Gastroesophageal sphincter (tissue), 4 donors: ENCODE results near the gene AKR7A3. TPM values are rescaled to one million over a fixed set of nuclear protein-coding genes. Genes with fewer than 3 reads are reported as not detected.
A peak's percentile ranks its signal among the peaks of the same experiment; 100 is the strongest.
"Not testable (repeated sequence)": the region's sequence is repeated elsewhere in the genome, so short reads cannot be mapped to it uniquely, and the experiment has no call there.

Experiments used
- ATAC-seq: fragments of 150-250 bp; one replicate; pipeline ENCODE4 v1.9.1; 2016; ENCODE audit warnings: mild to moderate bottlenecking, moderate library complexity
- H3K27ac ChIP-seq, 4 donors: fragments of 200-600 bp; sonication (generic) in 3 of 4; 1 replicate in 3 of 4; 2 replicates in 1 of 4; pipeline ENCODE4 v1.5.1; 2016 to 2019
- H3K27me3 ChIP-seq: fragments of 200-600 bp; sonication (generic); one replicate; pipeline ENCODE4 v1.5.1; 2019
- H3K36me3 ChIP-seq, 2 donors: fragments of 200-600 bp; sonication (generic); one replicate each; pipeline ENCODE4 v1.5.1; 2019; ENCODE audit warnings: control low read depth in 1 of 2
- H3K4me1 ChIP-seq, 3 donors: fragments of 200-600 bp; sonication (generic); 1 replicate in 2 of 3; 2 replicates in 1 of 3; pipeline ENCODE4 v1.5.1; 2016 to 2019; ENCODE audit warnings: control low read depth in 2 of 3
- H3K4me3 ChIP-seq, 2 donors: fragments of 200-600 bp; sonication (generic); one replicate each; pipeline ENCODE4 v1.5.1; 2019; ENCODE audit warnings: mild to moderate bottlenecking in 1 of 2, moderate library complexity in 1 of 2
- H3K9me3 ChIP-seq, 3 donors: fragments of 200-600 bp; sonication (generic); one replicate each; pipeline ENCODE4 v1.5.1; 2017 to 2019; ENCODE audit warnings: control low read depth in 2 of 3
- CTCF ChIP-seq, 4 experiments: fragments of 200-600 bp in 2 of 4; fragments of 450-650 bp in 2 of 4; sonication (generic) in 1 of 4; IDR thresholded peaks; one replicate each; pipeline ENCODE4 v1.5.1; 2017 to 2019; ENCODE audit warnings: antibody characterized with exemption in 4 of 4, mild to moderate bottlenecking in 2 of 4, moderate library complexity in 2 of 4
- EP300 ChIP-seq: sonication (generic); formaldehyde crosslinking; IDR thresholded peaks from one replicate; pipeline ENCODE4 v1.6.1; 2017; ENCODE audit warnings: antibody characterized with exemption, mild to moderate bottlenecking
- POLR2A ChIP-seq, 2 donors: fragments of 450-650 bp; IDR thresholded peaks; one replicate each; pipeline ENCODE4 v1.6.1; 2017; ENCODE audit warnings: antibody characterized with exemption in 2 of 2, mild to moderate bottlenecking in 2 of 2, moderate library complexity in 1 of 2
- POLR2AphosphoS5 ChIP-seq: sonication (generic); formaldehyde crosslinking; IDR thresholded peaks from one replicate; pipeline ENCODE4 v1.6.1; 2017; ENCODE audit warnings: antibody characterized with exemption
- WGBS, 2 donors: methylation state at CpG; one replicate each; pipeline ENCODE4 v1.1.5; 2018; ENCODE audit warnings: low coverage in 1 of 2; 5-methylcytosine and 5-hydroxymethylcytosine counted together
- total RNA-seq, 4 donors: library from RNA; depleted of rRNA; stranded (reverse); fragments of >200 nt; gene quantifications; one replicate each; pipeline ENCODE4 v1.1.0, GENCODE V29; 2016

The AKR7A3 gene
- total RNA-seq, 4 donors from 2014 or later = 0.27 to 1.6 (median 0.71) TPM

- Histone ChIP-seq H3K4me1 (peaks cover 0 to 13% (median 4%) of the 10 kb centered on the region in 3 donors), H3K27ac (no peak overlapping the region), H3K9me3 (no peaks in the 10 kb centered on the region), H3K27me3 (no peaks in the 10 kb centered on the region), H3K36me3 (peaks cover 0 to 20% of the 10 kb centered on the region in 2 donors), H3K4me3 (no peak overlapping the region)
- 90 to 98% methylated on average over 5 to 6 of the region's 8 CpGs for WGBS, 2 donors
- no peak for TF ChIP-seq EP300
- TF ChIP-seq CTCF (IDR thresholded peaks at IDR 0.05) = no peak
- TF ChIP-seq POLR2AphosphoS5 = no peak
- no peak for TF ChIP-seq POLR2A (IDR thresholded peaks at IDR 0.05)
- no peak for ATAC-seq
These were observed 3.7 kb downstream of the AKR7A3 start for GRCh38 chr1:19284881-19285280.

GRCh38 chr1:19283891-19284290, 4.7 kb downstream of the AKR7A3 start:
- Histone ChIP-seq H3K4me1 (peaks cover 0 to 9% (median 2%) of the 10 kb centered on the region in 3 donors), H3K4me3 (no peak overlapping the region), H3K9me3 (no peaks in the 10 kb centered on the region), H3K27ac (no peak overlapping the region), H3K36me3 (peaks cover 0 to 20% of the 10 kb centered on the region in 2 donors), H3K27me3 (no peaks in the 10 kb centered on the region)
- TF ChIP-seq POLR2A (IDR thresholded peaks at IDR 0.05) (no peak), CTCF (IDR thresholded peaks at IDR 0.05) (no peak), POLR2AphosphoS5 (no peak), EP300 (no peak)
- no peak for ATAC-seq
- WGBS, 2 donors = 80 to 92% methylated on average over 1 to 5 of the region's 9 CpGs

- no peak for TF ChIP-seq EP300
- TF ChIP-seq CTCF (IDR thresholded peaks at IDR 0.05) = no peak
- TF ChIP-seq POLR2AphosphoS5 = no peak
- TF ChIP-seq POLR2A (IDR thresholded peaks at IDR 0.05) = no peak
- Histone ChIP-seq H3K4me1 (peaks cover 0 to 9% (median 0%) of the 10 kb centered on the region in 3 donors), H3K36me3 (no peaks in the 10 kb centered on the region), H3K4me3 (no peak overlapping the region), H3K27ac (no peak overlapping the region), H3K9me3 (peaks cover 0 to 11% (median 0%) of the 10 kb centered on the region in 3 donors), H3K27me3 (peaks cover 14% of the 10 kb centered on the region)
- 73 to 79% methylated on average over 2 to 5 of the region's 5 CpGs for WGBS, 2 donors
- no peak for ATAC-seq
These were observed 13.9 kb downstream of the AKR7A3 start for GRCh38 chr1:19274636-19275035.

GRCh38 chr1:19273844-19274531, 14.6 kb downstream of the AKR7A3 start:
- H3K9me3 ChIP-seq = peaks cover 0 to 11% (median 0%) of the 10 kb centered on the region in 3 donors
- peaks cover 14% of the 10 kb centered on the region for H3K27me3 ChIP-seq
- not testable (repeated sequence) for H3K27ac ChIP-seq, H3K36me3 ChIP-seq, H3K4me1 ChIP-seq
- no CpG with 5 or more reads among the region's 66 CpGs for WGBS, 2 donors
- H3K4me3 ChIP-seq = peak overlapping the region in 1 of 2 donors; percentile 30
- ATAC-seq = peak; percentile 28

GRCh38 chr1:19273106-19273843, 15.3 kb downstream of the AKR7A3 start:
- Histone ChIP-seq H3K27me3 (peaks cover 14% of the 10 kb centered on the region), H3K27ac (no peak overlapping the region), H3K9me3 (peaks cover 0 to 11% (median 0%) of the 10 kb centered on the region in 3 donors), H3K4me3 (no peak overlapping the region), H3K36me3 (no peaks in the 10 kb centered on the region), H3K4me1 (peaks cover 0 to 9% (median 0%) of the 10 kb centered on the region in 3 donors)
- TF ChIP-seq POLR2A (IDR thresholded peaks at IDR 0.05) (no peak), CTCF (IDR thresholded peaks at IDR 0.05) (no peak), EP300 (no peak), POLR2AphosphoS5 (no peak)
- WGBS, 2 donors = 98% methylated on average over 5 of the region's 22 CpGs; no CpG with 5 or more reads in 1 of the 2 donors
- peak; percentile 16 for ATAC-seq
